ENCODE measurements around the gene GRK2. TPM values are rescaled to one million over a fixed set of nuclear protein-coding genes. Genes with fewer than 3 reads are reported as not detected.

The GRK2 gene
- total and polyA plus RNA-seq, 2 donors (not counting 3 experiments of a cell fraction or from before 2014, with no cell fraction given), result 57.9 to 62.3 TPM

DNA sequence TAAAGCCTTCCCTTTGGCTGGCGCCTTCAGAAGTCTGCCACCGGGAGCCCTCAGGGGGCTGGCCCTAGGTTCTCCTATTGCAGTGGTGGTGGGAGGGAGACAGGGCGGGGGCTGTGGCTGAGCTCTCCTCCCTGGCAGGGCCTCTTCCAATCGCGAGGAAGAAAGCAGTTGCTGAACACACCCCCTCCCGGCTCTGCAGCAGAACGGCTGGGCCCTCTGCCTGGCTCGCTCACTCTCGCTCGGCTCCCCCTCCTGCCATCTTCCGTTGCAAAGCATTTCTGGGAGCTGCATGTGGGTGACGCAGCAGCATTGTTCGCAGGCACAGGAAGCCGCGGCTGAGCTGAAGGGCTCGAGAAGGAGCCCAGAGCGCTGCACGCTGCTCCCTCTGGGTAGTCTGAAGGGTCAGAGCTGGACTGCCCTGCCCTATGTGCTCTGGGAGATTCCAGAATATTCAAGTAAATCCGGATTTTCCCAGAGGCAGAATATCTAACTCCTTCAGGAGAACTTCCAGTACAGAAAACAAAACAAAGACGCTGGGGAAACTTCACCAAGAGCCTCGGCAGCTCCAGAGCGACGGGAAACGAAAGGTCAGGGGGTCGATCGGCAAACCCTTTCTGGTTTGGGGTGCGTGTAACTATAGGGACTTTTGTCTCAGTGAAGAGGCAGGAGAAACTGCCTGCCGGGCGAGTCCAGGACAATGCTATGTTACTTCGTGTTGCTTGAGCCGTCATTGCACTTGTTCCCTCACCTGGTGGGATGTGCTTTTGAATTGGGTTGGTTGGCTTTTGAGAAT is 26.3 kb upstream of the GRK2 start:
- dilution Hi-C loops (cut with MboI; ENCODE audit: extremely low pct_ligation_motif_present, low sequenced_read_pairs), result no loop called here

More for the DNA sequence above, 26.3 kb upstream of the GRK2 start:
- H3K9me1 ChIP-seq (replicated peaks; ENCODE audit: control insufficient read depth, extremely low read depth, insufficient read depth, low read length), result no peaks in the 10 kb centered on the region
- peak overlapping the region; percentile 81 for H3K4me2 ChIP-seq (ENCODE audit: insufficient read depth, low read length)
- H3K9me3 ChIP-seq (replicated peaks; ENCODE audit: control insufficient read depth, insufficient read depth, low read length), result no peaks in the 10 kb centered on the region
- no peak overlapping the region for H2AFZ ChIP-seq (ENCODE audit: low read depth, low read length)
- DNase-seq (ENCODE audit: low read depth, low spot score) (peak; percentile 100), FAIRE-seq (peak; percentile 96)
- ChIA-PET POLR2A (interaction anchor here (0.5 to 1.4 kb wide), 9 partner anchors 12 to 399 kb away, joined by 3 to 6 read pairs (median 4); partner anchors contain the start of genes KDM2A and POLD4), CTCF (interaction anchor here (0.7 to 2.6 kb wide), 15 partner anchors 11 to 174 kb away, joined by 3 to 22 read pairs (median 5); partner anchors contain the start of gene KDM2A)
- peaks cover 2 to 3% of the 10 kb centered on the region in 2 experiments for H3K36me3 ChIP-seq (ENCODE audit: control insufficient read depth in 2 of 2, extremely low read depth in 1 of 2, insufficient read depth in 2 of 2, low read length in 2 of 2)
- TF ChIP-seq MYC (IDR thresholded peaks at IDR 0.05; ENCODE audit: low read depth, low read length) (no peak), FOS (IDR thresholded peaks at IDR 0.05; ENCODE audit: borderline replicate concordance, insufficient read depth, low read length) (peak; percentile 29), JUN (IDR thresholded peaks at IDR 0.05; ENCODE audit: borderline replicate concordance, insufficient read depth, insufficient read length, low read depth) (no peak), POLR2AphosphoS5 (IDR thresholded peaks at IDR 0.05; ENCODE audit: insufficient read depth, low read depth, low read length) (peak; percentile 99), GATA2 (IDR thresholded peaks at IDR 0.05; ENCODE audit: insufficient read depth, insufficient read length, low read depth, low read length) (no peak), POLR2A (IDR thresholded peaks at IDR 0.05; ENCODE audit: low read depth, low read length) (peak; percentile 99)
- TF ChIP-seq, protein P1, sequence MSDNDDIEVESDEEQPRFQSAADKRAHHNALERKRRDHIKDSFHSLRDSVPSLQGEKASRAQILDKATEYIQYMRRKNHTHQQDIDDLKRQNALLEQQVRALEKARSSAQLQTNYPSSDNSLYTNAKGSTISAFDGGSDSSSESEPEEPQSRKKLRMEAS (IDR thresholded peaks at IDR 0.05; ENCODE audit: insufficient read depth, insufficient read length), result peak; percentile 59
- TF ChIP-seq, protein P2, sequence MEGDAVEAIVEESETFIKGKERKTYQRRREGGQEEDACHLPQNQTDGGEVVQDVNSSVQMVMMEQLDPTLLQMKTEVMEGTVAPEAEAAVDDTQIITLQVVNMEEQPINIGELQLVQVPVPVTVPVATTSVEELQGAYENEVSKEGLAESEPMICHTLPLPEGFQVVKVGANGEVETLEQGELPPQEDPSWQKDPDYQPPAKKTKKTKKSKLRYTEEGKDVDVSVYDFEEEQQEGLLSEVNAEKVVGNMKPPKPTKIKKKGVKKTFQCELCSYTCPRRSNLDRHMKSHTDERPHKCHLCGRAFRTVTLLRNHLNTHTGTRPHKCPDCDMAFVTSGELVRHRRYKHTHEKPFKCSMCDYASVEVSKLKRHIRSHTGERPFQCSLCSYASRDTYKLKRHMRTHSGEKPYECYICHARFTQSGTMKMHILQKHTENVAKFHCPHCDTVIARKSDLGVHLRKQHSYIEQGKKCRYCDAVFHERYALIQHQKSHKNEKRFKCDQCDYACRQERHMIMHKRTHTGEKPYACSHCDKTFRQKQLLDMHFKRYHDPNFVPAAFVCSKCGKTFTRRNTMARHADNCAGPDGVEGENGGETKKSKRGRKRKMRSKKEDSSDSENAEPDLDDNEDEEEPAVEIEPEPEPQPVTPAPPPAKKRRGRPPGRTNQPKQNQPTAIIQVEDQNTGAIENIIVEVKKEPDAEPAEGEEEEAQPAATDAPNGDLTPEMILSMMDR (IDR thresholded peaks at IDR 0.05; ENCODE audit: extremely low read depth in 1 of 2, insufficient read depth in 1 of 2, low read depth in 1 of 2, low read length in 2 of 2), result peak in 1 of 2 donors; percentile 9
- intact Hi-C loops (cut with micrococcal nuclease), result loop anchor here (1.0 to 5.0 kb wide), 4 partner anchors 22 to 159 kb away; partner anchors contain the start of gene KDM2A
- peak overlapping the region; percentile 78 to 90 (median 81) for H3K4me3 ChIP-seq (replicated peaks in 1 of 3; ENCODE audit: insufficient read depth in 1 of 3, low read depth in 1 of 3, low read length in 3 of 3)
- peaks cover 23% of the 10 kb centered on the region for H3K4me1 ChIP-seq (ENCODE audit: control insufficient read depth, extremely low read depth, insufficient read depth, low read length)
- TSS peak; percentile 72 for BruUV-seq (replicated peaks)
- H3K79me2 ChIP-seq (ENCODE audit: control insufficient read depth, insufficient read depth, low read length), result peaks cover 43% of the 10 kb centered on the region
- peaks cover 3% of the 10 kb centered on the region for H4K20me1 ChIP-seq (replicated peaks; ENCODE audit: control insufficient read depth, extremely low read depth, insufficient read depth, low read length)
- H3K27me3 ChIP-seq (ENCODE audit: control insufficient read depth in 2 of 2, insufficient read depth in 2 of 2, low read length in 2 of 2), result no peaks in the 10 kb centered on the region
- peak overlapping the region; percentile 94 for H3K9ac ChIP-seq (replicated peaks; ENCODE audit: extremely low read depth, insufficient read depth, low read length)
- peak overlapping the region; percentile 83 for H3K27ac ChIP-seq (ENCODE audit: insufficient read depth, low read depth, low read length)
